ENCODE results near the gene ATP9A.
"Not testable (repeated sequence)": the region's sequence is repeated elsewhere in the genome, so short reads cannot be mapped to it uniquely, and the experiment has no call there.

Gene ATP9A

DNA sequence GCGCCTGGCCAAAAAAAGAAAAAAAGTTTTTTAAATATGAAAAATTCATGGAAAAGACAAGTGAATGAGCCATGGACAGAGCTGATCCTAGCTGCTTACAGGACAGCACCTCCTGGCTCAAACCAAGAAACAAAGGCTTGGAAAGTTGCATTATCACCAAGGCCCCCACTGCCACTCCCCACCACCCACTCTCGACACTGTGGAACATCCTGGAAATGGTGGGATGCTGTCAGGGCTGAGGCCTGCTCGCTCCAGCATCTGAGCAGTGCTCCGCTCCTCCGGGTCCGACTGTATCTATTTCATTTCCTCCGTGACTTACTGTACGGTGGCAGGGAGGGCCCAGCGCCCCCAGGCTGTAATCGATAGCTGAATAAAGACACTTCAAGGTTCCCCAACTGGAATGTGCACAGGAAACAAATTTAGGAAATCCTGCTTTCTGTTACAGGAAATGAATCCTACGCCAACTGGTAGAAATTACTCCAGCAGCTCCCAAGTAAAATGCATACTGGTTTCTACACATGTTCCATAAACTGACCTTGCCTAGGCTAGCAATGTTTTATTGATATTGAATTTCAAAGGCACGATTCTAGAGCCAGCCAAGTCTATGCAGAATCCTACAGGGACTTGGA, 116.2 kb downstream of the ATP9A start:
- no peak for FAIRE-seq

DNA sequence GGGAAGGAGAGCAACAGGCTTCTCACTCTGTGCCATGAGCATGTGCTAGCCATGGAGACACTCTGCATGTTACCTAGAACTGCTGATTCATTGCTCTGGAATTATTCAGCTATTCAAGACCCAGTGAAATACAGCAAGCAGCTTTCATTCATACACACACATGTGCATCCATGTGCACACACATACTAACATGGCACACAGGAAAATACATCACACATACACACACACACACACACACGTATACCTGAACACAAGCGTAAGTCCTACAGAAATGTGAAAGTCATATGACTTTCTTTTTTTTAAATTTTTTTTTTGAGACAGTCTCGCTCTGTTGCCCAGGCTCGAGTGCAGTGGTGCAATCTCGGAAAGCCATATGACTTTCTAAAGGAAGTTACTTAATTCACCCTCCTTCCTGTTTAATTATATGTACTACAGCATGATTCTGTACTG, 117.5 kb downstream of the ATP9A start:
- no peak for FAIRE-seq

DNA sequence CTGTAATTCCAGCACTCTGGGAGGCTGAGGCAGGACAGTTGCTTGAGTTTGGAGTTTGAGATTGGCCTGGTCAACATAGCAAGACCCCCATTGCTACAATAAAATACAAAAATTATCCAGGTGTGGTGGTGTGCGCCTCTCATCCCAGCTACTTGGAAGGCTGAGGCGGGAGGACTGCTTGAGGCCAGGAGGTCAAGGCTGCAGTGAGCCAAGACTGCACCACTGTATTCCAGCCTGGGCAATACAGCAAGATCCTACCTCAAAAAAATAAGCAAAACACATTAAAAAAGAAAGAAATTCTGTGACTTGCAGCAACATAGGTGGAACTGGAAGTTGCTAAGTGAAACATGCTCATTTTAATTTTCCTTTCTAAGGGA, 119.6 kb downstream of the ATP9A start:
- no peak for FAIRE-seq

DNA sequence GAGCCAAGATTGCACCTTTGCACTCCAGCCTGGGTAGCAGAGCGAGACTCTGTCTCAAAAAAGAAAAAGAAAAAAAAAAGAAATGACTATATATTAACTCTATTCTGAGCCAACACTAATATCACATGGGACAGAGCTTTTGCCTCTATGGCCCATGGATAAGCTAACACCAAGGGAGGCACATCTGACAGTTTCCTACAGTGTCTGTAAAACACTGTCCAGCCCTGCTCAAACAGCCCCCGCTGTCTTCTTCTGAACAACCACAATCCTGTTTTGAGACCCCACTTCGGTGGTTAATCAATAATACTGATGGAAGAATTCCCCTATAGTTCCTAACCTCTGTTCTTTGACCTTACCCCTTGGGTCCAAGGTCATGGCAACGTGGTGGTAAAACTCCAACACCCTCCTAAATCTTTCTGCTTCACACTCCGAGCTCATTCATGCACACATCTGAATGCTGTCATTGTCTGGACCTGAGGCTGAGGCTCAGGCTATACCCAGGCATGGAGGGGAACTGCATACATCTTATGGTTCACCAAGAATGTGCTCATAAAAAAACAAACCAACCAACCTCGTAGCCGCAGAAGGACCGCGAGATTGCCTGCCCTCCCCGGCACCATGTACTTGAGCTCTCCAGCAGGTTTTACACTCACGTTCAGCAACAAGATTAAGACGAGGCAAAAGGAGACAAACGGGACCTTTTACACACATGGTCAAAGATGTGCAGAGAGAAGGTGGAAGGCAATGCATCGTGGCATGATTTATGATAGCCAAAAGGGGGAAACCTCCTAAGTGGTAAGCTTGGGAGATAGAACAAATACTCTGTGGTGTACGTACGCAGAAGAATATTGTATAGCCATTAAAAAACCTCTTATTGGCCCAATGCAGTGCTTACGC, 120.3 kb downstream of the ATP9A start:
- FAIRE-seq = no peak

DNA sequence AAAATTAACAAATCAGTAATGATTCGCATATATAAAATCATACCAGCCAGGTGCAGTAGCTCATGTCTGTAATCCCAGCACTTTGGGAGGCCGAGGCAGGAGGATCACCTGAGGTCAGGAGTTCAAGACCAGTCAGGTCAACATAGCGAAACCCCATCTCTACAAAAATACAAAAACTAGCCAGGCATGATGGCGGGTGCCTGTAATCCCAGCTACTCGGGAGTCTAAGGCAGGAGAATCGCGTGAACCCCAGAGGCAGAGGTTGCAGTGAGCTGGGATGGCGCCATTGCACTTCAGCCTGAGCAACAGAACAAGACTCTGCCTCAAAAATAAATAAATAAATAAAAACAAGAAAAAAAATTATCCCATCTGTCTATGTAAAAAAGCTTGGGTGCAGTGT, 124.4 kb downstream of the ATP9A start:
- FAIRE-seq = not testable (repeated sequence)

DNA sequence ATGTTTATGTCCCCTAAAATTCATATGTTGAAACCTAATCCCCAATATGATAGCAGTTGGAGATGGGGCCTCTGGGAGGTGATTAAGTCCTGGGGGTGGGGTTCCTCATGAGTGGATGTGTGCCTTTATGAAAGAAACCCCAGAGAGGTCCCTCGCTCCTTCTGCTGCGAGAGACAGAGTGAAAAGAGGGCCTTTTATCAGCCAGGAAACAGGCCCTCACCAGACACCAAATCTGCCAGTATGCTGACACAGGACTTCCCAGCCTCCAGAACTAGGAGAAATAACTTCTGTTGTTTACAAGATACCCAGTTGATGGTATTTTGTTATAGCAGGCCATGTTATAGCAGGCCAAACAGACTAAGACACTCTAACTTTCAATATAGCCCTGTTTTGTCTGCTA, 124.8 kb downstream of the ATP9A start:
- FAIRE-seq = no peak

DNA sequence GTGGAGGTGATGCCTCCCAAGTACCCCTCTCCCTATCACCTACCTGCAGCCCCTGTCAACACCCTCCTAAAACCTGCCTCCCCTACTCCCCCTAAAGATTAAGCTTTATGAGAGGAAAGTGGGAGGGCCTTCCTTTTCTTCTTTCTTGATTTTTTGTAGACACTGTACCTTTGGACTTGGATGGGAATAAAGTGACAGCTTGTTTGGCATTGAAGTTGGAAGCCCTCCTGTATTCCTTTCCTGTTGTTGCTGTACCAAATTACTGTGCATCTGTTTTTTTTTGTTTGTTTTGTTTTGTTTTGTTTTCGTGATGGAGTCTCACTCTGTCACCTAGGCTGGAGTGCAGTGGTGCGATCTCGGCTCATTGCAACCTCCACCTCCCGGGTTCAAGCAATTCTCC, 126.3 kb downstream of the ATP9A start:
- no peak for FAIRE-seq

DNA sequence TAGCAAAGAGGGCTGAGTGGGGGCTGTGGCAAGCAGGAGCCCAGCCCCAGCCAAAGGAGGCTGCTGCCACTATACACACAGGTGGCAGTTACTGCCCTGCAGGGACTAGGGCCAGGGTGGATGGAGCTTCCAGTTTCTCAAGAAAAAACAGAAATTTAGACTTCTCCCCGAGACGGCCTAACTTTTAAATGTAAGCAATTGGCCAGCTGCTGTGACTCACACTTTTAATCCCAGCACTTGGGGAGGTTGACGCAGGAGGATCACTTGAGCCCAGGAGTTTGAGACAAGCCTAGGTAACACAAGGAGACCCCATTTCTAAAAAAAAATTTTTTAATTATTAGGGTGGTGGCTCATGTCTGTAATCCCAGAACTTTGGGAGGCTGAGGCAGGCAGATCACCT, 127.4 kb downstream of the ATP9A start:
- no peak for FAIRE-seq

DNA sequence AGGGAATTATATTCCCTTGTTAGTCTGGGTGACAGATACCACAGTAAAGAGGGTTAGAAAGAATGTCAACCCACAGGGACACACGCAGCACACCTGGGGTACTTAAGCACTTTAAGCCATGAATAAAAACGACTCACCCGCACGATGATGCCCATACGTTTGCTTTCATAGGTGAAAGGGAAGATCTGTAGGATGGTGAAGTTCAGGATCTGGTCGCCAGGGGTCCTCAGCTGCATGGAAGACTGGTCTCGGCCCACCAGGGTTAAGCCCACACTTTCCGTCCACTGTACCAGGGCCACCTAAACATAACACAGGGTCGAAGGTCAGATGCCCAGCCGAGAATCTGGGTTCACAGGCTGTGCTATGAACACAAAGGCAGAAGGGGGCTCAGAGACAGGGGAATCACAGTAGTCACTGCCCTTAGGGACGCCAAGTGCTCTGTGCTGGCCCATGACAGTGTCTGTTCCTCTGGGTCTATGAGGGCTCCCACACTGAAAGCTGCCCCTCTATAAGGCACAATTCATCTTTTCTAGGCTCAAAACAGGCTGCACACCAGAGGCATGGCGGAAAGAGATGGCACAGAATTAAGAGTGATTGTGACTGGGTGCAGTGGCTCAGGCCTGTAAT, 128.9 kb downstream of the ATP9A start:
- no peak for FAIRE-seq

DNA sequence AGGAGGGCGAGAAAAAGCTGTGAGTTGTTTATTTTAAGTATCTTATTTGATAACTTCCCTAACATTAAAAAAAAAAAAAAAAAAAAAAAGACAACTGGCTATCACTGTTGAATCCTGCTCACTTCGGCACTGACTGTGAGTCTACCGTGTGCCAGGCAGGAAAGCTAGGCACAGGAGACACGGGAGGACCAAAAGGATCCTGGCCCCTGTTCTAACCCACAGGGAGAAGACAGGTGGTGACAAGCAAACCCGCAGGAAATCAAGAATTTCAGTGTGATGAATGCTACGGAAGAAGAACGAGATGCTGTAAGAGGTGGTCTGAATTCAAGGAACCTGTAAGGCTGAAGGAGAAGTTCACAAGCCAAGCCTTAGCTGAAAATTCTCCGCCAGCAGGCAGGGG, 130.9 kb downstream of the ATP9A start:
- FAIRE-seq = no peak

DNA sequence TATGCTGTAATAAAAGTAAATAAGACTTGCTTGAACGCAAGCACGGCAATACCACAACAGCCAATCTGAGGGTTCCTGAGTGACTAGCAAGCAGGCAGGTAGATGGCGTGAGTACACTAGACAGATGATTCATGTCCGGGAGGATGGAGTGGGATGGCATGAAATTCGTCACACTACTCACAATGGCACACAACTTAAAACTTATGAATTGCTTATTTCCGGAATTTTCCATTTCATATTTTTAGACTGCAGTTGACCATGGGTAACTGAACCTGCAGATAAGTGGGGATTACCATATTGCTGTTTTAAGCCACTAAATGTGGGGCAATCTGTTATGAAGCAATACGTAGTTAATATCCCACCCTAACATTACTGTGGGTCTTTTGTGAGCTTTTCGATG, 132.1 kb downstream of the ATP9A start:
- FAIRE-seq = no peak

DNA sequence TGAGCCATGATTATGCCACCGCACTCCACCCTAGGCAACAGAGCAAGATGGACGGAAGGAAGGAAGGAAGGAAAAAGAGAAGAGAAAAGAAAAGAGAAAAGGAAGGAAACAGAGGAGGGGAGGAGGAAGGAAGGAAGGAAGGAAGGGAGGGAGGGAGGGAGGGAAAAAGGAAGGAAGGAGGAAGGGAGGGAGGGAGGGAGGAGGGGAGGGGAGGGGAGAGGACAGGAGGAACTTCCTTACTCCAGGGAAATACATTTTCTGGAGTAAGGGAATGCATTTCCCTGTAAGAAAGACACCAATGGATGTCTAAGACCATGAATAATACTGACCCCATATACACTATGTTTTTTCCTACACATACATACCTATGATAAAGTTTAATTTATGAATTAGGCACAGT, 132.5 kb downstream of the ATP9A start:
- no peak for FAIRE-seq

DNA sequence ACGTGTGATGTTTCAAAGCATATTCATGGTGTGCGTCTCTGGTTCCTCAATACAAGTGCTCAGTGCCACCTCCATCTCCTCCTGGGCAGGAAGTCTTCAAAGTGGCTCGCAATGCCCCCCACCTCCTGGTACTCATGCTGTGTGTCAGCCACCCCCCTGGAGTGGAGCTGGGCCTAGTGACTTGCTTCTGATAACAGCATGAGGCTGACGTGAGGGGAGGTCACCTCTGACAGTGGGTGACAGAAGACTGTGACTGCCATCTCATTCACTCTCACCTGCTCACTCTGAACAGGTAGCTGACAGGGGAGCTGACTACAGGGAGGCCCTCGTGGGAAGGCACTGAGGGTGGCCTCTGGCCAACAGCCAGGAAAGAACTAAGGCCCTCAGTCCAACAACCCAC, 133.3 kb downstream of the ATP9A start:
- no peak for FAIRE-seq

DNA sequence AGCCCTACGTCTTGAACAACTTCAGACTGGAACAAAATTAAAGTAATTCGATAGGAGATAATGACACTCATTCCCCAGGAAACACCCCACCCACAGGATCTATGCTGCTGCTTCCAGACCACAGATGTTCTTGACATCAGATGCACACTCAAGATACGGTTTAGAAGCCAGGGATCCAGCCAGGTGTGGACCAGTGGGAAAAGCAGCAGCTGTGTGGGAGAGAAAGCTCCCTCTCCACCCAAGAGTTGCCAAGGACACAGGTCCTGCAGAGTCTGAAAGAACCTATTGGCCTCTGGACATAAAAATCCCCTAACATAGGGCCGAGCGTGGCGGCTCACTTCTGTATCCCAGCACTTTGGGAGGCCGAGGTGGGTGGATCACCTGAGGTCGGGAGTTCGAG, 133.9 kb downstream of the ATP9A start:
- FAIRE-seq = no peak

DNA sequence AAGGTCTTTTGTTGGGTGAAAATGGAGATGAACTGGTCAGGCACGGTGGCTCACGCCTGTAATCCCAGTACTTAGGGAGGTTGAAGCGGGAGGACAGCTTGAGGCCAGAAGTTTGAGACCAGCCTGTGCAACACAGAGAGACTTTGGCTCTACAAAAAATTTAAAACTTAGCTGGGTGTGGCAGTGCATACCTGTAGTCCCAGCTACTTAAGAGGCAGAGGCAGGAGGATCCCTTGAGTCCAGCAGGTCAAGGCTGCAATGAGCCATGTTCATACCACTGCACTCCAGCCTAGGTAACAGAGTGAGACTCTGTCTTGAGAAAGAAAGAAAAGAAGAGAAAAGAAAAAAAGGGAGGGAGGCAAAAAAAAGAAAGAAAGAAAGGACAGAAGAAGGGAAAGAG, 134.8 kb downstream of the ATP9A start:
- no peak for FAIRE-seq

DNA sequence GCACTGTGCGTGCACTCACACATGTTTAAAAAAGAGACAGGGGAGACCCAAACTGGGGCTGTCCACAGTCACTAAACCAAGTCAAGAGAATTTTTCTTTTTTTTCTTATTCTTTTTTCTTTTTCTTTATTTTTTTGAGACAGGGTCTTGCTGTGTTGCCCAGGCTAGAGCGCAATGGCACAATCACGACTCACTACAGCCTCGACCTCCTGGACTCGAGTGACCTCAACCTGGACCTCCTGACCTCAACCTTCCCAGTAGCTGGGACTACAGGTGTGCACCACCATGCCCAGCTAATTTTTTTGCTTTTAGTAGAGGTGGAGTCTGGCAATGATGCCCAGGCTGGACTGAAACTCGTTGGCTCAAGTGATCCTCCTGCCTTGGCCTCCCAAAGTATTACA, 136.2 kb downstream of the ATP9A start:
- no peak for FAIRE-seq

DNA sequence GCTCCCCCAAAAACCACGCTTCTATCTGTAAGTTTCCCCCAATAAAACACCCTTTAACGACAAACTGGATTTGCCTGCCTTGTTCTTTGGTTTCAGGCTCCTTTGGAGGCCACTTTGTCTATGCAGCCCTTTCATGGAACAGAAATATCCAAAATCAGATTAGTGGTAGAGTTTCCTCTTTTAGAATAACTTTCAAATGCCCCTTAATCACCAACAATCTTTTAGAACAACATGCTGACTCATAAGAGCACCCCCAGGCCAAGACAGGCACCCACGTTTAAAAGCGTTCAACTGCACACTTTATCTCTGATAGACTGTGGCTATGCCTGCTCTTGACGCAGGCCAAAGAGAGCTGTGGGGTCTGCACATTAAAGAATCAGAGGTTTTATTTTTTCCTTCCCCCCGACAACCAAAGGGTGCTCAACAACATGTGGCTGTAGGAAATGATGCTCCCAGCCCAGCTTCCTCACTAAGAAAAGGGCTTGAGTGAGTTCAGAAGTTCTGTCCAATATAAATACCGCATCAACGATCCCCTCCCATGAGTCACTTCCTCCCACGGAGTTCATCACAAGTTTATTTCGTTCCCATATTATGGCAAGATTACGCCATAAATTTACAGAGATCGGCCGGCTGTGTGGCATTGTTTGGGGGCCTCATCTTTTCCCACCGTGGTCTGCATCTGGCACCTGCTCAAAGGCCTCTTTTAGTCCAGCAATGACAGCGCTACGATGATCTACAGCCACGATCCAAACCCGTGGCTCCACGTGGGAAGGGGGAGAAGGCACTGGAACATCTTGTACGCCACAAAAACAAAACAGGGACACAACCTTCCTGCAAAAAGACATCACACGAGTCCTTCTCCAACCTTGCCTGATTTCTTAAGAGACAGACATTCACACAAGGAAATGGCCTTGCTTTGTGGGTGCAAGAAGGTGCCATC, 136.9 kb downstream of the ATP9A start:
- FAIRE-seq = no peak

DNA sequence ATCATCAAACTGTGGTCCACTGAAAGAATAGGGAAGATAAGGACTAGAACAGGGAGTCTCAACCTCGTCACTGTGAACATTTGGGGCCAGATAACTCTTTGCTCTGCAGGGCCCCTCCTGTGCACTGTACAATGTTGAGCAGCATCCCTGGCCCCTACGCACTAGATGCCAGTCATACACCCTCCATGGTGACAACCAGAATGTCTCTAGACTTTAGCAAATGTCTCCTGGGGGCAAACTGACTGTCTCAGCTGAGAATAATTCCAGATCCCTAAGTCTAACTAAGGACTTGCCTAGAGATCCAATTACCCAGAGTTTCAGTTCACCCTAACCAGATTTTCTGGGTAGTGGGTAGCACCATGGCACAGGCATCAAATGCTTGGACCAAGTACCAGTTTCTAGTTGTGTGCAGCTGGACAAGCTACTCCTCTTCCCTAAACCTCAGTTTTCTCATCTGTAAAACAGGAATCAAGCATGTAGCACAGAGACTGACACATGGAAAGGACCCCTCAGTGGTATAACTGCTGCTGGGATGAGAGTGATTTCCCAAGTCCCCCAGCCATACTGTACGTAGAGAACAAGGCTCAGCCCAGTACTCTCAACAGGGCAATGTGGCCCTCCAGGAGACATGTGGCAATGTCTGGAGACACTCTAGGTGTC, 138.7 kb downstream of the ATP9A start:
- no peak for FAIRE-seq

DNA sequence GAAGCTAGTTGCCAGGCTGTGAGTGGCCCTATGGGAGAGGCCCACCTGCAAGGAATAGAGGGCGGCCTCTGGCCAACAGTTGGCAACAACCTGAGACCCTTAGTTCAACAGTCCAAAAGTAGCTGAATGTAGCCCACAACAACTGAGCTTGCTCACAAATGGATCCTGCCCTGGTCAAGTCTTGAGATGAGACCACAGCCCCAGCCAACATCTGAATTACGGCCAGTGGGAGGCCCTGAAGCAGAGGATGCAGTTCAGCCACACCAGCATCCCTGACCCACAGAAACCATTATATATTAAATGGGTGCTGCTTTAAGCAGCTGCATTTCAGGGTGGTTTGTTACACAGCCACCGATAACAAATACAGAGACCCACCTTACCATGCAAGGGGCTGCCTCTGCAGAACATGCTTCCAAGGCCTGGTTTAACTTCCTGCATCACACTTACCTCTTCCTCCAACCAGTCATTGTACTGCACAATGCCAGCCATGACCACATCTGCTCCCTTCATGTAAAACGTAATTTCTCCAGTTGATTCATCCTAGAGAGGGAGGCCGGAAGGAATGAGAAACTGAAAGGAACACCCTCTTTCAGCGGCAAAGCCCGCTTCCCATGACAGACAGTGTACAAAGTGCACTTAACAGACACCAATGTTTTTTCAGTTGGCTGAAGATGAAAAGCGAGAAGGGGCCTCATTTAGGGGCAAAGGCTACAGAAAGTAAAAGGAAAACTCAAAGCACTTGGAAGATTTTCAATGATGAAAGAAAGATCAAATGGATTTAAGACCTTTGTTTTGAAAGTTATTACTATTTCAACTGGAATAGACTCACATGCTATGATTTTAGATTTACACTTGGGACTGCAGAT, 139.4 kb downstream of the ATP9A start:
- FAIRE-seq = no peak

DNA sequence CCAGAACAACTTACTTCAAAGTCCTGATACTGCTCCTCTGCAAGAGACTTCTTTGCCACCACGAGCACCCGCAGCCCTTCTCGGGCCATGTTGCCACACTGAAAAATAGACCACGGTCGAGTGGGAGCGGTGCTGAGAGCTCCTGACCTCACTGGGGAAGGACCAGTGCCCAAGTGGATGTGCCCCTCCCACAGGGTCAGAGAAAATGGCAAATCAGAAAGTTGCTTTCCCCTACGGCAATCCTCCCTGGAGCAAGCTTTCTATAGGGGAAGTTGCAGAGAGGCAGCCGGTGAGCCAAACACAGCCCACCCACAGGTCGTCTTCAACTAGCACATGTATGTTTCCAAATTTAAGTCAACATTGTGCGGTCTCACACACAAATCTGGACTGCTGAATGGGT, 140.6 kb downstream of the ATP9A start:
- FAIRE-seq = no peak

DNA sequence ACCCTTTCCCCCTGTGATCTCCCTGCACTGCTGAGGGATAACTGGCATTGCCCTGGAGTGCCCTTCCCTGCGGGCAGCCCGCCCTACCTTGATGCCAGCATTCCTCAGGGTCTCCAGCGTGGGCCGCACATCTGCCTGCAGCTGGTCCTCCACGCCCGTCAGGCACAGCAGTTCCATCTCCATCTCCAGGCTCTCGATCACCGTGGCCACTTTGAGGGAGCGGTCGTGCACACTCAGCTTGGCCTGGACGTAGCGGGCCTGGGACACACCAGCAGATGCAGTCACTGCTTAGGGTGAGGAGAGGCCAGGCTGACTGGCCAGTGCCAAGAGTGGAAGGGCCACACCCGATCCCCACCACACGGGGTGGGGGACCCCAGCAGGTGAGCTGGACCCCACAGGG, 143.1 kb downstream of the ATP9A start:
- no peak for FAIRE-seq
